Peyer's patch (tissue), 4 donors: Measurements from ENCODE around the gene UVRAG. TPM values are rescaled to one million over a fixed set of nuclear protein-coding genes. Genes with fewer than 3 reads are reported as not detected.
"Not testable (repeated sequence)": the region's sequence is repeated elsewhere in the genome, so short reads cannot be mapped to it uniquely, and the experiment has no call there.

Experiments
- DNase-seq, 3 donors: peaks; one replicate each; pipeline ENCODE4 v3.0.0-alpha.2; 2017 to 2019
- H3K27ac ChIP-seq, 4 donors: fragments of 200-600 bp; sonication (generic); one replicate each; pipeline ENCODE4 v1.5.1; 2016 to 2019
- H3K27me3 ChIP-seq, 2 donors: fragments of 200-600 bp; sonication (generic); one replicate each; pipeline ENCODE4 v1.5.1; 2019
- H3K36me3 ChIP-seq, 3 donors: fragments of 200-600 bp; sonication (generic); one replicate each; pipeline ENCODE4 v1.5.1; 2016 to 2019
- H3K4me1 ChIP-seq, 4 donors: fragments of 200-600 bp; sonication (generic); one replicate each; pipeline ENCODE4 v1.5.1; 2016 to 2019
- H3K4me3 ChIP-seq, 4 donors: fragments of 200-600 bp; sonication (generic); 1 replicate in 3 of 4; 2 replicates in 1 of 4; pipeline ENCODE4 v1.5.1; 2016 to 2019; ENCODE audit warnings: mild to moderate bottlenecking in 1 of 4
- H3K9me3 ChIP-seq, 4 donors: fragments of 200-600 bp; sonication (generic); one replicate each; pipeline ENCODE4 v1.5.1; 2016 to 2019; ENCODE audit warnings: mild to moderate bottlenecking in 1 of 4
- CTCF ChIP-seq, 6 experiments: fragments of 450-650 bp in 4 of 6; fragments of 200-600 bp in 2 of 6; sonication (generic) in 1 of 6; IDR thresholded peaks; one replicate each; pipeline ENCODE4 v1.5.1; 2017 to 2019; ENCODE audit warnings: antibody characterized with exemption in 6 of 6, mild to moderate bottlenecking in 3 of 6, moderate library complexity in 1 of 6
- POLR2A ChIP-seq, 2 donors: fragments of 450-650 bp; IDR thresholded peaks; one replicate each; pipeline ENCODE4 v1.5.1; 2017; ENCODE audit warnings: antibody characterized with exemption in 2 of 2, mild to moderate bottlenecking in 2 of 2, moderate library complexity in 2 of 2
- total RNA-seq, 4 donors: library from RNA; depleted of rRNA; stranded (reverse); fragments of >200 nt; gene quantifications; one replicate each; pipeline ENCODE4 v1.1.0, GENCODE V29; 2016

Gene UVRAG
- total RNA-seq, 4 donors from 2014 or later: 13.8 to 64.4 (median 22.1) TPM

DNA sequence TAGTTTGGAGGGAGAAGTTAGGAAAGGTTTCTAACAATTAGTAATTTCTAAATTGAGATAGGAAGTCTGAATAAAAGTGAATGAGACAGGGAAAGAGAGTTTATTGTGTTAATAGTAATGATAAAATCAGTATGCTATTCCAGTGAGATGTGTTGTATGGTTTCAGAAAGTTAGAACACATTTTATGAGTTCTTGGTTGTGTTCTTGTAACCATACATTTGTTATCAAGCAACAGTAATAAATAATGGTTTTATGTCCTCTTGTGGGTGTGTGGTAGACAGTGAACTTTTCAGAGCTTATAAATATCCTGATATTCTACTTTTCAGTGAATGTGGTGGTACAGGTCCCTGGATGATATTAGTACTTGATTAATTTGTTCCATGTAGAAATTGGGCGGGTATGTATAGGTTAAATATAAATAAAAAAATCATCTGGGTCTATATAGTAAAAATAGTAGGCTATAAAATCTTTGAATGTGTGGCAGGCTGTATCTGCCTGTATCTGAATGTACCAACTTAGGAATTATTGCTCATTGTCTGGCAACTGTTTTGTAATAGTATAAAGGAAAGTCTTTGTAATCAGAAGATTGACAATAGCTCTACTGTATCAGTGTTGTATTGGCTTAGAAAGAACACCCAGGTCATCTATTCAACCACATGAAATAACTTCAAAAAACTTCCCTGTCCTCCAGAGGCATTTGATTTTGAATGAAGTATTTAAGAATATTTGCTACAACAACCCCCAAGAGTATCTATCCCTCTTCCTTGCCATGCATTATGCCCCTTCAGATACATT is 54.8 kb downstream of the UVRAG start:
- Histone ChIP-seq H3K27me3 (no peaks in the 10 kb centered on the region), H3K4me3 (no peak overlapping the region), H3K36me3 (no peaks in the 10 kb centered on the region), H3K4me1 (peaks cover 0 to 6% (median 0%) of the 10 kb centered on the region in 4 donors), H3K27ac (no peak overlapping the region), H3K9me3 (no peaks in the 10 kb centered on the region)
- no peak for DNase-seq
- TF ChIP-seq CTCF (IDR thresholded peaks at IDR 0.05) (no peak), POLR2A (IDR thresholded peaks at IDR 0.05) (no peak)

- Histone ChIP-seq H3K27ac (no peak overlapping the region), H3K36me3 (no peaks in the 10 kb centered on the region), H3K4me1 (peaks cover 0 to 4% (median 0%) of the 10 kb centered on the region in 4 donors), H3K4me3 (no peak overlapping the region), H3K9me3 (no peaks in the 10 kb centered on the region), H3K27me3 (no peaks in the 10 kb centered on the region)
- no peak for DNase-seq
- TF ChIP-seq CTCF (IDR thresholded peaks at IDR 0.05): no peak
Measured at GRCh38 chr11:75872887-75873416, 57.9 kb downstream of the UVRAG start.

GRCh38 chr11:75873417-75874221 is 58.6 kb downstream of the UVRAG start:
- no peaks in the 10 kb centered on the region for H3K27me3 ChIP-seq
- H3K9me3 ChIP-seq: no peaks in the 10 kb centered on the region
- no peak overlapping the region for H3K27ac ChIP-seq
- TF ChIP-seq CTCF (IDR thresholded peaks at IDR 0.05): no peak
- no peak for TF ChIP-seq POLR2A (IDR thresholded peaks at IDR 0.05)
- peak in 2 of 3 donors; percentile 41 to 52 for DNase-seq
- no peaks in the 10 kb centered on the region for H3K36me3 ChIP-seq
- H3K4me3 ChIP-seq: no peak overlapping the region
- H3K4me1 ChIP-seq: no peaks in the 10 kb centered on the region

DNA sequence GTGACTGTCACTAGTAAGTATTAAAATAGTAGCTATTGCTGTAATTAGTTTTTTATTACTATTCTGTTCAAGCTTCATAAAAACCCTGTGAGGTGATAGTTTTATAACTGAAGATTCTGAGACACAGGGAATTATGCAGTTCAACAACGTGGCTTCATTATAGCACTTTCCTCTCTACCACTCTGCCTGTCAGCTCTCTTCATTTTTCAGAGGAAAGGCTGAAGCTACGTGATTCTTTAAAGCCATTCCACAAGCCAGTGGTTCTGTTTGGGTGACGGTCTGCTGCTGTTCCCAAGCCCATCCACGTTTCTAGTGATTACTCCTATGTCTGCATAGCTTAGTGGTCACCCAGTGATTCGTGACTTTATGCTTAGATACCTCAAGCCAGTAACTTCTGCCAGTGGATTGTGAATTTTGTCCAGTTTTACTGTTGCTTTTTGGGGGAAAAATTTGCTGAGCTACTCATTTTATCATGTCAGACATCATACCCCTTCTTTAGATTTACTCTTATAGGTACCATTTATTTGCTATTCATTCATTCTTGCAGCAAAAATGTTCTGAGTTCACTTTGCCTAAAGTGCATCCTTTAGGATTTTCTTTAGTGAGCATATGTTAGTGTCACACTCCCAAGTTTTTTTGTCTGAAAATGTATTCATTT is 59.8 kb downstream of the UVRAG start:
- H3K36me3 ChIP-seq: no peaks in the 10 kb centered on the region
- no peak overlapping the region for H3K27ac ChIP-seq
- no peak for DNase-seq
- no peak overlapping the region for H3K4me3 ChIP-seq
- no peaks in the 10 kb centered on the region for H3K4me1 ChIP-seq
- TF ChIP-seq CTCF (IDR thresholded peaks at IDR 0.05) (no peak), POLR2A (IDR thresholded peaks at IDR 0.05) (no peak)
- H3K27me3 ChIP-seq: no peaks in the 10 kb centered on the region
- H3K9me3 ChIP-seq: no peaks in the 10 kb centered on the region

GRCh38 chr11:75877327-75877726 is 62.3 kb downstream of the UVRAG start:
- not testable (repeated sequence) for H3K27me3 ChIP-seq, DNase-seq, H3K27ac ChIP-seq, H3K4me1 ChIP-seq, H3K36me3 ChIP-seq, H3K4me3 ChIP-seq, H3K9me3 ChIP-seq

- H3K27me3 ChIP-seq, H3K4me1 ChIP-seq, H3K9me3 ChIP-seq, H3K36me3 ChIP-seq, H3K27ac ChIP-seq, H3K4me3 ChIP-seq, DNase-seq: not testable (repeated sequence)
Measured at GRCh38 chr11:75877931-75878330, 62.9 kb downstream of the UVRAG start.
